RWPE2 (cell line): ENCODE results near the gene CALHM1.

Source experiments
- ATAC-seq: fragments of 200-7000 bp; cut with Tn5 transposase; 3 replicates; pipeline ENCODE4 v1.9.1; 2021; ENCODE audit warnings: low read depth
- DNase-seq: peaks from one replicate; pipeline ENCODE4 v3.0.0-alpha.2; 2020; ENCODE audit warnings: low spot score
- H3K27ac ChIP-seq: fragments of 450-650 bp; 2 replicates; pipeline ENCODE4 v1.5.1; 2017; ENCODE audit warnings: mild to moderate bottlenecking; ENCODE audit not compliant: poor library complexity, severe bottlenecking
- H3K27me3 ChIP-seq: fragments of 250-450 bp; sonication (Bioruptor Pico); 2 replicates; pipeline ENCODE4 v1.5.1; 2021; ENCODE audit warnings: mild to moderate bottlenecking, moderate library complexity; ENCODE audit not compliant: insufficient read depth, poor library complexity, severe bottlenecking
- H3K36me3 ChIP-seq: fragments of 250-450 bp; sonication (Bioruptor Pico); 2 replicates; pipeline ENCODE4 v1.5.1; 2020; ENCODE audit warnings: low read depth, mild to moderate bottlenecking, moderate library complexity
- H3K4me1 ChIP-seq: fragments of 250-450 bp; sonication (Bioruptor Pico); 2 replicates; pipeline ENCODE4 v1.5.1; 2021; ENCODE audit warnings: mild to moderate bottlenecking, moderate library complexity; ENCODE audit not compliant: insufficient read depth, poor library complexity, severe bottlenecking
- H3K4me3 ChIP-seq: fragments of 250-450 bp; sonication (Bioruptor Pico); 2 replicates; pipeline ENCODE4 v1.5.1; 2021; ENCODE audit warnings: mild to moderate bottlenecking, moderate library complexity; ENCODE audit not compliant: severe bottlenecking
- H3K9me3 ChIP-seq: fragments of 250-450 bp; sonication (Bioruptor Pico); 2 replicates; pipeline ENCODE4 v1.5.1; 2021; ENCODE audit warnings: mild to moderate bottlenecking, moderate library complexity; ENCODE audit not compliant: severe bottlenecking
- TF ChIP-seq, protein P1 (sequence below): fragments of 450-650 bp; IDR thresholded peaks from one replicate; pipeline ENCODE4 v1.5.1; 2017; ENCODE audit warnings: mild to moderate bottlenecking, moderate library complexity; ENCODE audit not compliant: poor library complexity, severe bottlenecking

Gene CALHM1

DNA sequence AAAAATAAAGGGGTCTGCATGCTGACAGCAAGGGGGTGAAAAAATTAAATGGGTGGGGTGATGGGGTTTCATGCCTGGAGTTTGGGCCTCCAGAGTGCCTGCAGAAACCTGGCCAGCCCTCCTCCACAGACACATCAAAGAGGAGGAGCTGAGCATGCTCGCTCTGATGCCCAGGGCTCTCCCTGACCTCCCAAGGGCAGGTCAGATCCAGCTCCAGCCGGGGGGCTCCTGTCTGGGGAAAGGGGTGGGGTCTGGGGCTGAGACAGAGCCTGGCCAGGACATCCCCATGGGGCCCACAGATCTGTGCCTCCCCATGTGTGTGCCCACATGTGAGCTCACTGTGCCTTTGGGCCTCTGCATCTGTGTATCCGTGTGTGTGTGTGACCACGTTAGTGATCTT, 915 bp upstream of the CALHM1 start:
- no peaks in the 10 kb centered on the region for H3K27me3 ChIP-seq
- no peaks in the 10 kb centered on the region for H3K9me3 ChIP-seq
- H3K4me3 ChIP-seq: no peak overlapping the region
- no peak for DNase-seq
- no peaks in the 10 kb centered on the region for H3K4me1 ChIP-seq
- TF ChIP-seq, protein P1, sequence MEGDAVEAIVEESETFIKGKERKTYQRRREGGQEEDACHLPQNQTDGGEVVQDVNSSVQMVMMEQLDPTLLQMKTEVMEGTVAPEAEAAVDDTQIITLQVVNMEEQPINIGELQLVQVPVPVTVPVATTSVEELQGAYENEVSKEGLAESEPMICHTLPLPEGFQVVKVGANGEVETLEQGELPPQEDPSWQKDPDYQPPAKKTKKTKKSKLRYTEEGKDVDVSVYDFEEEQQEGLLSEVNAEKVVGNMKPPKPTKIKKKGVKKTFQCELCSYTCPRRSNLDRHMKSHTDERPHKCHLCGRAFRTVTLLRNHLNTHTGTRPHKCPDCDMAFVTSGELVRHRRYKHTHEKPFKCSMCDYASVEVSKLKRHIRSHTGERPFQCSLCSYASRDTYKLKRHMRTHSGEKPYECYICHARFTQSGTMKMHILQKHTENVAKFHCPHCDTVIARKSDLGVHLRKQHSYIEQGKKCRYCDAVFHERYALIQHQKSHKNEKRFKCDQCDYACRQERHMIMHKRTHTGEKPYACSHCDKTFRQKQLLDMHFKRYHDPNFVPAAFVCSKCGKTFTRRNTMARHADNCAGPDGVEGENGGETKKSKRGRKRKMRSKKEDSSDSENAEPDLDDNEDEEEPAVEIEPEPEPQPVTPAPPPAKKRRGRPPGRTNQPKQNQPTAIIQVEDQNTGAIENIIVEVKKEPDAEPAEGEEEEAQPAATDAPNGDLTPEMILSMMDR: no peak
- no peak overlapping the region for H3K27ac ChIP-seq
- no peaks in the 10 kb centered on the region for H3K36me3 ChIP-seq
- no peak for ATAC-seq

DNA sequence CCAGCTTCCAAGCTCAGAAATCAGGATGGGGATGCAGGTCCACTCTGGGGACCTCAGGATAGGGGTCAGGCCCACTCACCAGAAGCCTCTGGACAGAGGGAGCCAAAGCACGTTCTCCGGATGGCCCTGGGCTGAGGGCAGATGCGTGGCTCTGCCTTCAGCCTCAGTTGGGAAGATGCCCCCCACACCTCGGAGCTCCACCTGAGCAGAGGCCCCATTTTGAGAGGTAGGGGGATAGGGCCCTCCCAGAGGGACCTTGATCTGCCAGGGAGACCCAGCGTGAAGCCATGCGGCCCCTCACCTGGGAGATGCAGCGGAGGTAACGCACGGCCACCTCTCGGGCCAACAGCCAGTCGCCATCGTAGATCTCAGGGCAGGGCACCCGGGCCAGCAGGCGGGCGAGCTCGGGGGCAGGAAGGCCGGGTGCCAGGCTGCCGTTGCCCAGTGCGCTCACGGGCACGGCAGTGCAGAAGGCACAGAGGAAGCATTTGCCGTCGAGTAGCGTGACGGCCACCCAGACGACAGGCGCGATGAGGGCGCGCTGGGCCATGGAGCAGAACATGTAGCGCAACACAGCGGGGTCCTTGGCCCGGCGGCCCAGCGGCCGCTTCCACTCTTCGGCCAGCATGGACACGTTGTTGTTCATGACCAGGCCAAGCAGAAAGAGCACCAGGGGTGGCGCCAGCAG, 660 bp downstream of the CALHM1 start:
- no peak for DNase-seq
- TF ChIP-seq, protein P1: no peak
- H3K4me1 ChIP-seq: no peaks in the 10 kb centered on the region

GRCh38 chr10:103457176-103457712, 1.5 kb downstream of the CALHM1 start:
- no peaks in the 10 kb centered on the region for H3K4me1 ChIP-seq
- no peaks in the 10 kb centered on the region for H3K27me3 ChIP-seq
- ATAC-seq: no peak
- H3K27ac ChIP-seq: no peak overlapping the region
- H3K4me3 ChIP-seq: no peak overlapping the region
- DNase-seq: no peak
- H3K9me3 ChIP-seq: no peaks in the 10 kb centered on the region
- H3K36me3 ChIP-seq: no peaks in the 10 kb centered on the region
- TF ChIP-seq, protein P1: no peak

More for the DNA sequence above, 660 bp downstream of the CALHM1 start:
- no peak for ATAC-seq
- no peaks in the 10 kb centered on the region for H3K27me3 ChIP-seq
- H3K9me3 ChIP-seq: no peaks in the 10 kb centered on the region
- no peaks in the 10 kb centered on the region for H3K36me3 ChIP-seq
- H3K4me3 ChIP-seq: no peak overlapping the region
- no peak overlapping the region for H3K27ac ChIP-seq

- no peak overlapping the region for H3K4me3 ChIP-seq
- no peak overlapping the region for H3K27ac ChIP-seq
- no peak for ATAC-seq
- no peak for DNase-seq
- H3K9me3 ChIP-seq: no peaks in the 10 kb centered on the region
- no peaks in the 10 kb centered on the region for H3K27me3 ChIP-seq
- H3K36me3 ChIP-seq: no peaks in the 10 kb centered on the region
- TF ChIP-seq, protein P1: no peak
- H3K4me1 ChIP-seq: peaks cover 5% of the 10 kb centered on the region
Observed at GRCh38 chr10:103456074-103456660, 2.5 kb downstream of the CALHM1 start.

GRCh38 chr10:103455235-103455634, 3.5 kb downstream of the CALHM1 start:
- TF ChIP-seq, protein P1: no peak
- no peaks in the 10 kb centered on the region for H3K9me3 ChIP-seq
- no peak overlapping the region for H3K4me3 ChIP-seq
- ATAC-seq: no peak
- H3K4me1 ChIP-seq: peaks cover 6% of the 10 kb centered on the region
- H3K27me3 ChIP-seq: no peaks in the 10 kb centered on the region
- no peak overlapping the region for H3K27ac ChIP-seq
- DNase-seq: no peak
- H3K36me3 ChIP-seq: no peaks in the 10 kb centered on the region
